ENCODE measurements around the gene HTD2.
"Not testable (repeated sequence)": the region's sequence is repeated elsewhere in the genome, so short reads cannot be mapped to it uniquely, and the experiment has no call there.

DNA sequence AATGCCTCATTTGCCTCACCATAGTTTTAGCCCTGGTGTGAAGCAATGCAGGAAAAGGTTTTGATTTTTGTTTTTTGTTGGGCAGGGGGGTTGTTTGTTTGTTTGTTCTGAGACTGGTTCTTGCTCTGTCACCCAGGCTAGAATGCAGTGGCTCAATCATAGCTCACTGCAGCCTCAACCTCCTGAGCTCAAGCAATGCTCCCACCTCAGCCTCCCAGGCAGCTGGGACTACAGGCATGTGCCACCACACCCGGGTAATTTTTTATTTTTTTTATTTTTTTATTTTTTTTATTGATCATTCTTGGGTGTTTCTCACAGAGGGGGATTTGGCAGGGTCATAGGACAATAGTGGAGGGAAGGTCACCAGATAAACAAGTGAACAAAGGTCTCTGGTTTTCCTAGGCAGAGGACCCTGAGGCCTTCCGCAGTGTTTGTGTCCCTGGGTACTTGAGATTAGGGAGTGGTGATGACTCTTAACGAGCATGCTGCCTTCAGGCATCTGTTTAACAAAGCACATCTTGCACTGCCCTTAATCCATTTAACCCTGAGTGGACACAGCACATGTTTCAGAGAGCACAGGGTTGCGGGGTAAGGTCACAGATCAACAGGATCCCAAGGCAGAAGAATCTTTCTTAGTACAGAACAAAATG lies 17.2 kb upstream of the HTD2 start:
- TF ChIP-seq, protein P1, sequence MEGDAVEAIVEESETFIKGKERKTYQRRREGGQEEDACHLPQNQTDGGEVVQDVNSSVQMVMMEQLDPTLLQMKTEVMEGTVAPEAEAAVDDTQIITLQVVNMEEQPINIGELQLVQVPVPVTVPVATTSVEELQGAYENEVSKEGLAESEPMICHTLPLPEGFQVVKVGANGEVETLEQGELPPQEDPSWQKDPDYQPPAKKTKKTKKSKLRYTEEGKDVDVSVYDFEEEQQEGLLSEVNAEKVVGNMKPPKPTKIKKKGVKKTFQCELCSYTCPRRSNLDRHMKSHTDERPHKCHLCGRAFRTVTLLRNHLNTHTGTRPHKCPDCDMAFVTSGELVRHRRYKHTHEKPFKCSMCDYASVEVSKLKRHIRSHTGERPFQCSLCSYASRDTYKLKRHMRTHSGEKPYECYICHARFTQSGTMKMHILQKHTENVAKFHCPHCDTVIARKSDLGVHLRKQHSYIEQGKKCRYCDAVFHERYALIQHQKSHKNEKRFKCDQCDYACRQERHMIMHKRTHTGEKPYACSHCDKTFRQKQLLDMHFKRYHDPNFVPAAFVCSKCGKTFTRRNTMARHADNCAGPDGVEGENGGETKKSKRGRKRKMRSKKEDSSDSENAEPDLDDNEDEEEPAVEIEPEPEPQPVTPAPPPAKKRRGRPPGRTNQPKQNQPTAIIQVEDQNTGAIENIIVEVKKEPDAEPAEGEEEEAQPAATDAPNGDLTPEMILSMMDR (IDR thresholded peaks at IDR 0.05), result not testable (repeated sequence)
- TF ChIP-seq POLR2AphosphoS5 (IDR thresholded peaks at IDR 0.05; ENCODE audit: low read depth, low read length); REST (IDR thresholded peaks at IDR 0.05; ENCODE audit: insufficient read depth in 1 of 2, low read depth in 2 of 2, low read length in 1 of 2): not testable (repeated sequence)

All from Panc1 (cell line).